Pulmonary artery endothelial cell (primary cell): Measurements from ENCODE around the gene C20orf141. TPM values are rescaled to one million over a fixed set of nuclear protein-coding genes. Genes with fewer than 3 reads are reported as not detected.
A peak's percentile ranks its signal among the peaks of the same experiment; 100 is the strongest.
"Not testable (repeated sequence)": the region's sequence is repeated elsewhere in the genome, so short reads cannot be mapped to it uniquely, and the experiment has no call there.

Experiments used
- DNase-seq: peaks from one replicate; pipeline ENCODE4 v3.0.0-alpha.2; 2011; ENCODE audit warnings: low read depth, low spot score
- total RNA-seq: library from RNA; depleted of rRNA; stranded (reverse); fragments of >200 nt; gene quantifications from 2 replicates; pipeline ENCODE4 v1.2.3, GENCODE V29; 2014

C20orf141 gene
- total RNA-seq, 1 donor from 2014 or later: not detected

GRCh38 chr20:2820084-2820895 lies 5.5 kb downstream of the C20orf141 start:
- no peak for DNase-seq

DNA sequence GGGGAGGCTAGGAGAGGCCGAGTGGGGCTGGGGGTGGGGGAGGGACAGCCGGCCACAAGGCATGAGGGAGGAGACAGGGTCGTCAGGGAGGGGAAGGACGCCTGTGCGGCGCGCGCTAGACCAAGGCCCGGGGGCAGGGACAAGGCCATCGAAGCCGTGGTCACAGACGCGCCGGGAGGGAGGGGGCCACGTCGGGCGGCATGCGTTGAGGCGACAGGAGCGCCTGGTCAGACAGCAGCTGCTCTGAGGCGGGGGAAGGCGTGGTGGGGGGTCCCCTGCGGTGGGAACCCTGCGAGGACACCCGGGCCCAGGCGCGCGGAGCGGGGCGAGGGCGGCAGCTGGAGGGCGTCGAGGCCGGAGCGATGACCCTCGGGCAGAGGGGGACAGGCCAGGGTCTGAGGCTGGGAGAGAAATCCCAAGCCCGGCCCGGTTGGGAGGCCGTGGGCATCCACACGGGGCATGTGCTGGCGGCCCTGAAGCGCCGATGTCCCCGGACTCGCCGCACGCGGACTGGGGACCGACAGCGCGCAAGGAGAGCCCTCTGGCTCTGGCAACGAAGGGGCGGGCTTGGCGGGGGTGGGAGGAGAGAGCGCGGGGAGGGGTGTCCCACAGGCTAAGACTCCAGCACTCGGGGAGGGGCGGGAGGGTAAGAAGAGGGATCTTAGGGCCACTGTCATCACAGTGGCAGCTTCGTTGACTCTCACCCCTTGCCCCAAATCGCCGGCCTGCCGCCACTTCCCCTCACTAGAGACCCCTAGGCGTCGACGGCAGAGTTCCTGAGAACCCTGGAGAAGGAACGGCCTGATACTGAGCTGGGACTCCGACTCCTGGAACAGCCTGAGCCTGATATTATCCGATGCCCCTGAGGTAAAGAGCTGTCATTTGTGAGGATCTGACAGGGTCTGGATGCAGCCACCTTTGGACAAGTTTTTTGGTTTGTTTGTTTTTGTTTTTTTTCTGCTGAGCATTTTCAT lies 6.4 kb downstream of the C20orf141 start:
- DNase-seq: no peak

- no peak for DNase-seq
Observed at GRCh38 chr20:2822073-2822472, 7.3 kb downstream of the C20orf141 start.

- DNase-seq: no peak
Observed at GRCh38 chr20:2825761-2826160, 11.0 kb downstream of the C20orf141 start.

DNA sequence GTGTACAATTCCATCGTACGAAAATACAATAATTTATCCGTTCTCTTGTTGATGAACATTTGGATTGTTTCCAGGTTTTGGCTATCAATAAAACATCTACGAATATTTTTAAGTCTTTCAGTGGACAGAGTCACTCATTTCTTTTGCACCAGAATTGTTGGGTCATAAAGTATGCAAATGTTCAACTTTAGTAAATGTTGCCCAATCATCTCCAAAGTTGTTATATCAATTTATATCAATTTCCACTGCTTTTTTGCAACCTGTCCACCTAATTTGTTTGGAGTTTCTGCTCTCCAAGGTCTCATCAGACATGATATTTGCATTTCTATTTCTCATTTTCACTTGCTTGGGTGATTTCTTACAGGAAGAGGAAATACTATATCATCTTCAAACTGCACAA lies 11.9 kb downstream of the C20orf141 start:
- no peak for DNase-seq

GRCh38 chr20:2829376-2829775 lies 14.6 kb downstream of the C20orf141 start:
- DNase-seq: no peak

DNA sequence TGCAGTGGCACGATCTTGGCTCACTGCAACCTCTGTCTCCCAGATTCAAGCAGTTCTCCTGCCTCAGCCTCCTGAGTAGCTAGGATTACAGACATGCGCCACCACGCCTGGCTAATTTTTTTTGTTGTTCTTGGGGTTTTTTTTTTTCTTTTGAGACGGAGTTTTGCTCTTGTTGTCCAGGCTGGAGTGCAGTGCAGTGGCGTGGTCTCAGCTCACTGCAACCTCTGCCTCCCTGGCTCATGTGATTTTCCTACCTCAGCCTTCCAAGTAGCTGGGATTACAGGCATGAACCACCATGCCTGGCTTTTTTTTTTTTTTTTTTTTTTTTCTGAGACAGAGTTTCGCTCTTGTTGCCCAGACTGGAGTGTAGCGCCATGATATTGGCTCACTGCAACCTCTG lies 16.4 kb downstream of the C20orf141 start:
- DNase-seq: not testable (repeated sequence)

GRCh38 chr20:2833761-2834160 lies 19.0 kb downstream of the C20orf141 start:
- no peak for DNase-seq

DNA sequence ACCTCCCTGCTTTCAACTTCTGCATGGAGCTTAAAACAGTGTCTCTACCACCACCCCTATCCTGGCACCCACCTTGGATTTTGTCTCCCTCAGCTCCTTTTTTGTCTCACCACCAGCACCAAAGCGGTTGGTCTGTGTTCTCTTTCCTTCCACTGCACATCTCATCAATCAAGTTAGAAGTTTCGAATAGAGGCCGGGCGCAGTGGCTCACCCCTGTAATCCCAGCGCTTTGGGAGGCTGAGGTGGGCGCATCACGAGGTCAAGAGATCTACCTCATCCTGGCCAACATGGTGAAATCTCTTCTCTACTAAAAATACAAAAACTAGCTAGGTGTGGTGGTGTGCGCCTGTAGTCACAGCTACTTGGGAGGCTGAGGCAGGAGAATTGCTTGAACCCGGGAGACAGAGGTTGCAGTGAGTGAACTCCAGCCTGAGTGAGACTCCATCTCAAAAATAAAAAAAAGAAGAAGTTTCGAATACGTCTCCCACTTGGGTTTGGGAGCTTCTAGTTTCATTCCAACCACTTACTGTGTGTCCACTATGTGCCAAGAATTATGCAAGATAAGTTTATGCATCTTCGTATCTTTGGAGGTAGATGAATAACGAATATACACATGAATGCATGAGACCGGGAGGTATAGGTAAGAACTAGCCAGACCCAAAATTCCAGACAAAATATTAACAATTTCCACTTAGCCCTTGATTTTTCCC lies 19.8 kb downstream of the C20orf141 start:
- no peak for DNase-seq

- no peak for DNase-seq
Observed at GRCh38 chr20:2835331-2835796, 20.6 kb downstream of the C20orf141 start.

GRCh38 chr20:2836035-2836434 lies 21.2 kb downstream of the C20orf141 start:
- DNase-seq: no peak

GRCh38 chr20:2837221-2837960 lies 22.6 kb downstream of the C20orf141 start:
- DNase-seq: no peak

DNA sequence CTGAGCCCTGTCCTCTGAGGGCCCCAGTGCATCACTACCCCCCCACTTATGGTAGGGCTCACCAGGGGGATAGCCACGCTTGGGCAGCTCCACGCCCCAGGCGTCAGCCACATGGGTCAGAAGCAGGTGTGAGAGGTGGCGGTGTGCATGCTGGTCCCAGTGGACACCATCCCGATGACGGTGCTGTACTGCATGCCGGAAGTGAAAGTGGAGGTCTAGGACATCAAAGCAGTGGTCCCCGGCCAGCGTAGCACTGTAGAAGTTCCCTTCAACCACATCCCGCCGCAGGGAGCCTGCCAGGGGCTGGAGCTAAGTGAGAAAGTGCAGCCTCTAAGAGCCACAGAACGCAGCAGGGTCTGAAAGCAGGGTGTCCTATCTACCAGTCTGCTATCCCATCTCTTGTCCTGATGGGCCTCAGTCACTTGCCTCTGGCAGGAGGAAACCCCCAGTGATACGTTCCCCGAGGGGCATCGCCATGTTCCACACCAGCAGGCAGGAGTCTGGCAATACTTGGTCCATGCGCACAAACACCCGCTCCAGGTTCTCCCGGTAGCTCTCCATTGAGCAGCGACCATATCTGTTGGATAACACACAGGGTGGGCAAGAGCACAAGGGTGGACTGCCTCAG lies 23.5 kb downstream of the C20orf141 start:
- DNase-seq: no peak

GRCh38 chr20:2838847-2839671 lies 24.3 kb downstream of the C20orf141 start:
- no peak for DNase-seq

GRCh38 chr20:2839732-2840137 lies 24.9 kb downstream of the C20orf141 start:
- DNase-seq: no peak

DNA sequence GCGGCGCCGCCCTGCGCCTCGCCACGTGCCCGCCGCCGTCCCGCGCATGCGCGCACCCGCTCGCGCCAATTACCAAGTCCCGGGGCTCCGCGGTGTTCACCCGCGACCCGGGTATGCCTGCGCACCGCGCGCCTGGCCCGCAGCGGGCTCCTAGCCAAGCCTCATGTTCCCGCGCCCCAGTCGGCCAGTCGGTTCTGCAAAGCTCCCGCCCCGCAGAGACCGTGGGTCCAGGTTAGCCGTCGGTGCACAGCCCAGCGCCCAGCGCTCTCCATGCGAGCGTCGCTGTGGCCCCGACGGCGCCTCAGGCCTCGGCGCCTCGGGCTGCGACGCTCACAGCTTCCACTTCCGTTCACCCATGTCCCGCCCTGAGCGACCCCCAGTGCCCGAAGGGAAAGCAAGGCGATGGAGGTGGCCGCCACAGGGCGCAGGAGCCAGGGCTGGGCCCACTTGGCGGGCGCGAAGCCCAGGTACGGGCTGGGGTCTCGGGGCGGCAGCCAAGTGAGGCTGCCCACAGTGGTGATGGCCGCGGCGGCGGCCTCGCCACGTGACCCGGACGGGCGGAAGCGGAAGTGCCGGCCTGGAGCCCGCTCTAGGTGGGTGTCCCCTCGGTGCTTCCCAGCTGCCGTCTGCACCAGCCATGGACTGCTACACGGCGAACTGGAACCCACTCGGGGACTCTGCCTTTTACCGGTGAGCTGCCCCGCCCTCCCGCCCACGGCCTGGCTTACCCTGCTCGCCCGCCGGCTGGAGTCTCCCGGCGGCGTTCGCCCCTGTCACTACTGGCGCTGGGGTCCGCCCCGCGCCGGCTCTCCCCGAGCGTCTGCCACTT lies 25.6 kb downstream of the C20orf141 start, which contains the start of the genes PCED1A and VPS16:
PCED1A (minus strand) TSS at position 518 of the 829 bp plus-strand sequence. CDS start 743 bp downstream, outside the sequence.
VPS16 (plus strand) TSS at position 608 of the 829 bp plus-strand sequence; CDS start at position 638, 30 bp downstream.
- DNase-seq: peak; percentile 45

DNA sequence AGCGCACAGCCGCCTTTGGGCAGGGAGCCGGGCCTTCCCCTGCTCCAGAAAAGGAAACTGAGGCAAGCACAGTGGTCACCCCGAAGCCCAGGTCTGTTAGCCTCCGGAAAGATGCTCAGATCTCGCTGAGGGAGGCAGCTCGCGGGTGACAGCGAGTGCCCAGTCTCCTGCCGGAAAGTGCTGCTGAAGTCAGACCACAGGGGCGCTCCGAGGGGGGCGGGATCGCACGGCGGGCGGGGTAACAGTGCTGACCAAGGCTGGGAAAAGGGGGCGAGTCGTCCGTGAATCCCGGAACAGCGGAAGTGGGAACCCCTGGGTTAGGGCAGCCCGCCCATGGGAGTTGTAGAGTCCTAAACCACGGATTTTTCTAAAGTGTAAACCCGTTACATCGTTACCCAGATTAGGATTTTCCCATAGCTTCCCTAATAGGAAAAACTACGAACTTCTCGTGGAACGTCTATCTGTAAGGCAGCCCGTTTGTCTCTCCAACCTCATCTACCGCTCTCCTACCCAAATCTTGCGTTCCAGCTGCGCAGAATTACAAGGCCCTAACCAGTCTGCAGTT lies 26.3 kb downstream of the C20orf141 start:
- no peak for DNase-seq

DNA sequence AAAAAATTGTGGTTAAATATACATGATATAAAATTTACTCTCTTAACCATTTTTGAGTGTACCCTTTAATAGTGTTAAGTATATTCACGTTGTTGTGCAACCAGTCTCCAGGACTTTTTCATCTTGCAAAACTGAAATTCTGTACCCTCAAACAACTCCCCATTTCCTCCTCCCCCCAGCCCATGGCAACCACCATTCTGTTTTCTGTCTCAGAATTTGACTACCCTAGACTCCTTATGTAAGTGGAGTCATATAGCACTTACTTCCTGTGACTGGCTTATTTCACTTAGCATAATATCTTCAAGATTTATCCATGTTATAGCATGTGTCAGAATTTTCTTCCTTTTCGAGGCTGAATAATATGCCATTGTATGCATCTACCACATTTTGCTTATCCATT lies 30.8 kb downstream of the C20orf141 start:
- no peak for DNase-seq
